HG03045 (cell line): Measurements from ENCODE around the gene CEND1.

Experiments
- ATAC-seq: cut with Tn5 transposase; IDR thresholded peaks from one replicate; pipeline ENCODE4 v1.9.1; 2021; ENCODE audit warnings: mild to moderate bottlenecking, moderate library complexity; ENCODE audit not compliant: unreplicated experiment

CEND1 gene

GRCh38 chr11:789943-790342 lies at the start of gene CEND1:
Gene CEND1 (minus strand): TSS chr11:790090. CDS start chr11:788576, 1,514 bp downstream.
- no peak for ATAC-seq

- no peak for ATAC-seq
These were observed 49.4 kb upstream of the CEND1 start for GRCh38 chr11:839280-839623.

GRCh38 chr11:838441-839279 lies 48.8 kb upstream of the CEND1 start:
- ATAC-seq = no peak

GRCh38 chr11:837990-838307 lies 48.1 kb upstream of the CEND1 start:
- no peak for ATAC-seq

- no peak for ATAC-seq
These were observed 47.5 kb upstream of the CEND1 start for GRCh38 chr11:837189-837989.

GRCh38 chr11:836700-837099 lies 46.8 kb upstream of the CEND1 start:
- no peak for ATAC-seq

- no peak for ATAC-seq
These were observed 46.4 kb upstream of the CEND1 start for GRCh38 chr11:836274-836673.

- no peak for ATAC-seq
These were observed 44.8 kb upstream of the CEND1 start for GRCh38 chr11:834371-835316.

GRCh38 chr11:833849-834311 lies 44.0 kb upstream of the CEND1 start:
- no peak for ATAC-seq

GRCh38 chr11:833114-833791 lies 43.4 kb upstream of the CEND1 start:
- ATAC-seq = peak; percentile 31

GRCh38 chr11:832529-833113 lies 42.7 kb upstream of the CEND1 start, which contains the start of gene CD151:
Gene CD151 (plus strand): TSS chr11:832952. CDS start chr11:836070, 3,118 bp downstream.
- ATAC-seq = peak; percentile 35

- ATAC-seq = no peak
These were observed 42.2 kb upstream of the CEND1 start for GRCh38 chr11:831961-832528.

- ATAC-seq = no peak
These were observed 41.4 kb upstream of the CEND1 start for GRCh38 chr11:831118-831864.

GRCh38 chr11:830295-831117 lies 40.6 kb upstream of the CEND1 start:
- ATAC-seq = no peak

GRCh38 chr11:829847-830294 lies 40.0 kb upstream of the CEND1 start:
- ATAC-seq = no peak

- ATAC-seq = no peak
These were observed 39.4 kb upstream of the CEND1 start for GRCh38 chr11:829176-829846.

- no peak for ATAC-seq
These were observed 38.8 kb upstream of the CEND1 start for GRCh38 chr11:828506-829175.
